LNCaP clone FGC (cell line): ENCODE results near the gene EXOC6B.

ENCODE experiments used
- DNase-seq: peaks from one replicate; pipeline ENCODE4 v3.0.0-alpha.2; 2011; ENCODE audit warnings: low read depth
- H3K4me3 ChIP-seq: 2 replicates; pipeline ENCODE4 v1.5.1; 2011; ENCODE audit warnings: mild to moderate bottlenecking, low read depth, low read length, control low read depth
- CTCF ChIP-seq: IDR thresholded peaks from 2 replicates; pipeline ENCODE4 v1.5.1; 2012; ENCODE audit warnings: mild to moderate bottlenecking; ENCODE audit not compliant: control insufficient read depth, insufficient read depth; ENCODE audit errors: extremely low read depth

The EXOC6B gene

GRCh38 chr2:72712977-72713376, 112.9 kb downstream of the EXOC6B start:
- TF ChIP-seq CTCF = no peak
- no peak for DNase-seq
- no peak overlapping the region for H3K4me3 ChIP-seq

GRCh38 chr2:72712304-72712703, 113.5 kb downstream of the EXOC6B start:
- no peak overlapping the region for H3K4me3 ChIP-seq
- DNase-seq = no peak
- TF ChIP-seq CTCF = no peak

- no peak for DNase-seq
- no peak overlapping the region for H3K4me3 ChIP-seq
- no peak for TF ChIP-seq CTCF
These were observed 115.2 kb downstream of the EXOC6B start for GRCh38 chr2:72710418-72711152.

GRCh38 chr2:72708236-72708635, 117.6 kb downstream of the EXOC6B start:
- H3K4me3 ChIP-seq = no peak overlapping the region
- no peak for DNase-seq
- no peak for TF ChIP-seq CTCF

- H3K4me3 ChIP-seq = no peak overlapping the region
- no peak for DNase-seq
- TF ChIP-seq CTCF = no peak
These were observed 127.5 kb downstream of the EXOC6B start for GRCh38 chr2:72698300-72698699.

GRCh38 chr2:72696559-72696958, 129.3 kb downstream of the EXOC6B start:
- no peak for TF ChIP-seq CTCF
- H3K4me3 ChIP-seq = no peak overlapping the region
- DNase-seq = no peak

GRCh38 chr2:72695676-72696075, 130.2 kb downstream of the EXOC6B start:
- DNase-seq = no peak
- no peak overlapping the region for H3K4me3 ChIP-seq
- no peak for TF ChIP-seq CTCF
